T-cell (primary cell): ENCODE data around the gene CYP4A22. TPM values are rescaled to one million over a fixed set of nuclear protein-coding genes. Genes with fewer than 3 reads are reported as not detected.

Experiments
- ATAC-seq, 4 experiments: fragments of 200-7000 bp in 3 of 4; fragments of 150-1000 bp in 1 of 4; cut with Tn5 transposase; replicated peaks in 1 of 4; 1 replicate in 3 of 4; 2 replicates in 1 of 4; pipeline ENCODE4 v1.10.0; 2021; ENCODE audit warnings: moderate library complexity in 3 of 4, mild to moderate bottlenecking in 2 of 4, moderate number of reproducible peaks in 1 of 4
- CTCF ChIA-PET, 2 donors: fragments of 300-600 bp; sonication (Branson Sonifier 250); formaldehyde crosslinking; loops; one replicate each; lab custom pipeline; 2022; ENCODE audit warnings: antibody characterized with exemption in 2 of 2; lab: Charles Lee
- POLR2A ChIA-PET, 2 donors: fragments of 300-600 bp; sonication (Branson Sonifier 250); formaldehyde crosslinking; loops; one replicate each; lab custom pipeline; 2022; ENCODE audit warnings: antibody characterized with exemption in 2 of 2; lab: Charles Lee
- DNase-seq, 35 experiments: peaks; one replicate each; pipeline versions ENCODE4 v3.0.0 to v3.0.0-alpha.2; 2013 to 2023
- H3K27ac ChIP-seq: one replicate; pipeline ENCODE4 v1.5.1; 2013; ENCODE audit warnings: low read length
- H3K27me3 ChIP-seq, 2 experiments: replicated peaks in 1 of 2; 1 replicate in 1 of 2; 2 replicates in 1 of 2; pipeline versions ENCODE4 v1.6.1 to v1.7.0; 2013; ENCODE audit warnings: low read length in 1 of 2, mixed read lengths in 1 of 2; ENCODE audit not compliant: control insufficient read depth in 2 of 2, insufficient read depth in 2 of 2; ENCODE audit errors: extremely low read depth in 1 of 2
- H3K36me3 ChIP-seq, 2 donors: 1 replicate in 1 of 2; 2 replicates in 1 of 2; pipeline versions ENCODE4 v1.6.1 to v1.7.0; 2013; ENCODE audit warnings: low read length in 1 of 2; ENCODE audit not compliant: control insufficient read depth in 2 of 2, insufficient read depth in 1 of 2; ENCODE audit errors: extremely low read depth in 1 of 2
- H3K4me1 ChIP-seq, 2 experiments: 1 replicate in 1 of 2; 2 replicates in 1 of 2; pipeline versions ENCODE4 v1.6.1 to v1.7.0; 2013; ENCODE audit warnings: low read length in 2 of 2, mixed read lengths in 1 of 2; ENCODE audit not compliant: insufficient read depth in 2 of 2, control insufficient read depth in 1 of 2; ENCODE audit errors: extremely low read depth in 1 of 2
- H3K4me3 ChIP-seq, 2 donors: 1 replicate in 1 of 2; 2 replicates in 1 of 2; pipeline versions ENCODE4 v1.5.1 to v1.7.0; 2013; ENCODE audit warnings: mild to moderate bottlenecking in 2 of 2, low read length in 1 of 2, moderate library complexity in 1 of 2; ENCODE audit not compliant: control insufficient read depth in 1 of 2; ENCODE audit errors: extremely low read depth in 1 of 2
- H3K9me3 ChIP-seq: 2 replicates; pipeline ENCODE4 v1.7.0; 2013
- H3K27ac Mint-ChIP-seq, 2 donors: one replicate each; pipeline ENCODE4 v1.8.0; 2020 to 2021; ENCODE audit warnings: mild to moderate bottlenecking in 2 of 2, mixed read lengths in 2 of 2
- H3K27me3 Mint-ChIP-seq, 2 donors: one replicate each; pipeline ENCODE4 v1.8.0; 2021 to 2022; ENCODE audit warnings: mixed read lengths in 2 of 2
- H3K36me3 Mint-ChIP-seq: one replicate; pipeline ENCODE4 v1.8.0; 2021; ENCODE audit warnings: mixed read lengths
- H3K4me1 Mint-ChIP-seq, 3 donors: one replicate each; pipeline ENCODE4 v1.8.0; 2020 to 2022; ENCODE audit warnings: mixed read lengths in 3 of 3, mild to moderate bottlenecking in 1 of 3
- H3K4me3 Mint-ChIP-seq, 3 donors: one replicate each; pipeline ENCODE4 v1.8.0; 2020 to 2022; ENCODE audit warnings: mild to moderate bottlenecking in 3 of 3, mixed read lengths in 3 of 3, moderate library complexity in 3 of 3
- H3K9me3 Mint-ChIP-seq, 3 donors: one replicate each; pipeline ENCODE4 v1.8.0; 2020 to 2022; ENCODE audit warnings: mixed read lengths in 3 of 3
- WGBS: methylation state at CpG from one replicate; pipeline ENCODE4 v1.1.5; 2013; ENCODE audit warnings: missing lambda C conversion rate; ENCODE audit not compliant: insufficient coverage; 5-methylcytosine and 5-hydroxymethylcytosine counted together
- total RNA-seq, 35 experiments: library from RNA in 6 of 35; stranded (reverse) in 6 of 35; fragments of 120-200 nt in 1 of 35; gene quantifications; one replicate each; pipeline versions ENCODE4 v1.2.1 to v1.2.4 and lab custom pipeline; 2013 to 2026

Gene CYP4A22
- total RNA-seq, 5 donors from 2014 or later (not counting 1 experiment from before 2014, with no cell fraction given): not detected

DNA sequence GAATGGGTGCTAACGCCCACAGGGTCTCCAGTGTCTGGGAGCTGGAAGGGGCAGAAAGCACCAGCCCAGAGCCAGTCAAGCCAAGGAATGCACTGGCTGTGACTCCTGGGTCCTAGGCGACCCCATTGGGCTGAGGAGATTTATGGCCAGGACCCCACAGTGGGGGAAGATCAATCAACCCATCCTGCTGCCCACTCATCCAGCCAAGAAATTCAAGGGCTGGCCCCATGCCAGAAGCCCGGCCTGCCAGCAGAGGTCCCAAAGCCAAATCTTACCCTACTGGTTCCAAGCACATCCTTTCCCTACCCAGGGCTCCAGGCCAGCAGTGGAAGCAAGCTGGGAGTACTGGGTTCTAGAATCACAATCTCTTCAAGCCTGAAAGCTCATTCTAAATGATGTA is 59.4 kb downstream of the CYP4A22 start:
- peaks cover 0 to 6% of the 10 kb centered on the region in 2 experiments for H3K4me1 ChIP-seq
- peaks cover 0 to 45% of the 10 kb centered on the region in 2 experiments for H3K27me3 ChIP-seq
- H3K9me3 Mint-ChIP-seq: no peaks in the 10 kb centered on the region
- no peak overlapping the region for H3K27ac Mint-ChIP-seq
- DNase-seq (no peak), ATAC-seq (no peak)
- no peak overlapping the region for H3K27ac ChIP-seq
- WGBS: 71% methylated on average over 2 of the region's 3 CpGs
- POLR2A ChIA-PET: no interaction called here
- no peaks in the 10 kb centered on the region for H3K36me3 Mint-ChIP-seq
- H3K4me3 Mint-ChIP-seq: no peak overlapping the region
- H3K27me3 Mint-ChIP-seq: peaks cover 30 to 40% of the 10 kb centered on the region in 2 donors
- H3K36me3 ChIP-seq: no peaks in the 10 kb centered on the region
- no peak overlapping the region for H3K4me3 ChIP-seq
- no peaks in the 10 kb centered on the region for H3K9me3 ChIP-seq
- no peaks in the 10 kb centered on the region for H3K4me1 Mint-ChIP-seq
- CTCF ChIA-PET: interaction anchor here in 1 of 2 donors (0.5 to 0.6 kb wide), 2 partner anchors 33 to 265 kb away, joined by 3 read pairs; no protein-coding TSS in a partner anchor

DNA sequence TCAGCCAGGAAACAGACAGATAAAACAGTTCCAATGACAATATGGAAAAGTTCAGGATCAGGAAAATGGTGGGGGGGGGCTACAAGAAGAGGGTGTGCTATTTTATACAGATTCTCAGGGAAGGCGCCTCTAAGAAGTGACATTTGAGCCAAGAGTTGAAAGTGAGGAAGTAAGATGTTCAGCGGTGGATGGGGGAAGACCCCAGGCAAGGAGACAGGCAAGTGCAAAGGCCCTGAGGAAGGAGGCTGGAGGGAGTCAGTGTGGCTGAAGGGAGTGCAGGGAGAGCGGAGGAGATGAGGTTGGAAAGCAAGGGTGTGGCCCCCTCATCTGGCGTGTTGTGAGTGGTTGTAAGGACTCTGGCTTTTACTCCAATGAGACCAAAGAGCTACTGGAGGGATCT is 61.0 kb downstream of the CYP4A22 start:
- no peak for DNase-seq
- ATAC-seq: no peak
- Histone ChIP-seq H3K9me3 (no peaks in the 10 kb centered on the region), H3K27me3 (peaks cover 0 to 34% of the 10 kb centered on the region in 2 experiments), H3K36me3 (no peaks in the 10 kb centered on the region), H3K4me1 (no peaks in the 10 kb centered on the region), H3K27ac (no peak overlapping the region), H3K4me3 (no peak overlapping the region)
- H3K9me3 Mint-ChIP-seq: peaks cover 0 to 3% (median 0%) of the 10 kb centered on the region in 3 donors
- H3K4me3 Mint-ChIP-seq: no peak overlapping the region
- no peak overlapping the region for H3K27ac Mint-ChIP-seq
- WGBS: 64% methylated on average over 4 of the region's 4 CpGs
- peaks cover 32 to 37% of the 10 kb centered on the region in 2 donors for H3K27me3 Mint-ChIP-seq
- peaks cover 0 to 2% (median 0%) of the 10 kb centered on the region in 3 donors for H3K4me1 Mint-ChIP-seq
- H3K36me3 Mint-ChIP-seq: no peaks in the 10 kb centered on the region
- POLR2A ChIA-PET: no interaction called here
- CTCF ChIA-PET: no interaction called here

Other genes with a start within 250 kb of the CYP4A22 start
- gene CYP4A11, start 196.0 kb upstream of the CYP4A22 start, total RNA-seq: under 1 TPM in 3 of 5 donors, not detected in 2; 0.22 to 0.26 (median 0.23) TPM
- not detected for gene CYP4X1, start 113.8 kb upstream of the CYP4A22 start, total RNA-seq
- not detected for gene CYP4Z1, start 70.2 kb upstream of the CYP4A22 start, total RNA-seq
- not detected for gene PDZK1IP1, start 52.6 kb downstream of the CYP4A22 start, total RNA-seq
- gene TAL1, start 94.8 kb downstream of the CYP4A22 start, total RNA-seq: under 1 TPM; 0.28 to 0.85 (median 0.44) TPM
- 1 to 10 TPM in 4 of 5 donors, under 1 TPM in 1; 0.85 to 3.4 (median 1.7) TPM for gene STIL, start 176.7 kb downstream of the CYP4A22 start, total RNA-seq
- 100 to 1,000 TPM; 106 to 123 (median 112) TPM for gene CMPK1, start 196.3 kb downstream of the CYP4A22 start, total RNA-seq